Endothelial cell of hepatic sinusoid (primary cell): ENCODE results near the gene IFT80.

Experiments
- in situ Hi-C: cut with HindIII; loops from 2 replicates; pipeline ENCODE4 v1.10.0; 2017; ENCODE audit warnings: low sequenced_read_pairs

Gene IFT80

GRCh38 chr3:160401291-160402095, 2.5 kb upstream of the IFT80 start:
- in situ Hi-C loops: no loop called here

- in situ Hi-C loops: no loop called here
These were observed 1.7 kb upstream of the IFT80 start for GRCh38 chr3:160400702-160401150.

- in situ Hi-C loops: no loop called here
These were observed 1.1 kb upstream of the IFT80 start for GRCh38 chr3:160400030-160400701.

GRCh38 chr3:160398820-160399124, 253 bp downstream of the IFT80 start:
- in situ Hi-C loops: no loop called here

GRCh38 chr3:160395297-160395696, 3.7 kb downstream of the IFT80 start:
- in situ Hi-C loops: no loop called here

- in situ Hi-C loops: no loop called here
These were observed 5.0 kb downstream of the IFT80 start for GRCh38 chr3:160394009-160394392.

DNA sequence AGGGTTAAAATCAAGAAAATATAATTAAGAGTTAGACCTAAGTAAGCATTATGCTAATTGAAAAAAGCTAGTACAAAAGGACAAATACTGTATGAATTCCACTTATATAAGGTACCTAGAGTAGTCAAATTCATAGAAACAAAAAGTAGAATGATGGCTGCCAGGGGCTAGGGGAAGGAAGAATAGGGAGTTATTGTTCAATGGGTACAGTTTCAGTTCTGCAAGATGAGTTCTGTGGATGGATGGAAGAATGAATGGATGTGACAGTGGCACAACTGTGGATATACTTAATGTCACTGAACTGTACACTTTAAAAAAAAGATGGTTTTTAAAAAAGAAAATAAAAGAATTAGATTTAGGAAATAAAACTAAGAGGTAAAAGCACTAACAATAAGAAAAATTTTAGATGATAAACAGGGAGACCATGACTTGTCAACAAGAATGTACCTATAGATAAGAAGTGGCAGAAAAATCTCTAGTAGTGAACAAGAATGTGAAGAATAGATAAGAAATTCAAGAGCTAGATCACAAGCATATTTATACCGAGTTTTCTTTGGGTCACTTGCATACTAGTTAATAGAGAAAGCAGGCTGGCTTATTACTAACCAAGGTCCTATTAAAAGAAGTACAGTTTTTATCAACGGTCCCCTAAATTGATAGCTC, 5.5 kb downstream of the IFT80 start:
- in situ Hi-C loops: no loop called here

- in situ Hi-C loops: no loop called here
These were observed 6.2 kb downstream of the IFT80 start for GRCh38 chr3:160392798-160393197.

- in situ Hi-C loops: no loop called here
These were observed 8.4 kb downstream of the IFT80 start for GRCh38 chr3:160390565-160391138.

- in situ Hi-C loops: no loop called here
These were observed 14.2 kb downstream of the IFT80 start for GRCh38 chr3:160384639-160385318.

DNA sequence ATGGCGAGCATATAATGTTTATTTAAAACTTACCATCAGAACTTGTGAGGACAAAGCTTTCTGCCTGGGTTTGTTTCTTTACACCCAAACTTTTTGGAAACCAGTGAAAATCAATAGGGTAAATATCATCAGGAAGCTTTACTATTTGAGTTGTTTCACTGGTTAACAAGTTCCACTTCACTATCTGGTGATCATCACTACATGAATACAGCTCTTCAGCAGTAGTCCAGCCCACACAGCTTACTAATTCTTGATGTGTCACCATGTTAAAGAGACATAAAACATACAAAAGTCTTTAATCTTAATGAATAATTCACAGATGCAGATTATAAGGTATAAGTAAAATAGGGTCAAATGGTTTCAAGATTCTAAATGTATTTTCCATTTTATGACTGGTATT, 17.6 kb downstream of the IFT80 start:
- in situ Hi-C loops: no loop called here

- in situ Hi-C loops: no loop called here
These were observed 19.3 kb downstream of the IFT80 start for GRCh38 chr3:160379628-160380214.

GRCh38 chr3:160378331-160379109, 20.5 kb downstream of the IFT80 start:
- in situ Hi-C loops: no loop called here

DNA sequence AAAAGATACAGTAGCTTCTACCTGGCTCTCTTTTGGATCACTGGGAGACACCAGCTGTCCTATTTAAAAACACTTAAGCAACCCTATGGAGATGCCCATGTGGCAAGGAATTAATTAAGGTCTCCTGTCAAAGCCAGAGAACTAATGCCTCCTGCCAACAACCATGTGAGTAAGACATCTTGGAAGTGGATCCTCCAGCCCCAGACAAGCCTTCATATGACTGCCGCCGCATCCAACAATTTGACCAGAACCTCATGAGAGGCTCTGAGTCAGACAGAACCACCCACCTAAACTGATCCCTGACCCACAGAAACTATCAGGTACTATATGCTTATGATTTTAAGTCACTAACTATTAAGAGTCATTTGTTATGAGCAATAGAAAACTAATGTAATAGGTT, 22.3 kb downstream of the IFT80 start:
- in situ Hi-C loops: no loop called here

DNA sequence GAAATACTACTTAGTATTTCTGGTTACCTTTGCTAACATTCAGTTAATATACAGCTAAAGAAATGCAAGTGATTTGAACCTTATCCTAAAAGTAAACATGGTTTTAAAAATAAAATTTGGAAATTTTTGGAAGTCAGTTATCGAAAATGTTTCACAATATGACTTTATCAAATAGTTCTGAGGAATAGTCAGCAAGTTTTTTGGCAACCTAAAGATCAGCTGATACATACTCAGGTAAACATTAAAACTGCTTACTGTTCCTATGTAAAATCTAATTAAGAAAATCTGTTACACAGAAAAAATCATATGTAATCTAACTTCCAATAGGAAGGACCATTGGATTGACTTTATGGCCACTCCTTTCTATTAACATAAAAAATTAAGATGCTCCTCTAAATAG, 24.1 kb downstream of the IFT80 start:
- in situ Hi-C loops: no loop called here

- in situ Hi-C loops: no loop called here
These were observed 24.6 kb downstream of the IFT80 start for GRCh38 chr3:160374472-160374871.

DNA sequence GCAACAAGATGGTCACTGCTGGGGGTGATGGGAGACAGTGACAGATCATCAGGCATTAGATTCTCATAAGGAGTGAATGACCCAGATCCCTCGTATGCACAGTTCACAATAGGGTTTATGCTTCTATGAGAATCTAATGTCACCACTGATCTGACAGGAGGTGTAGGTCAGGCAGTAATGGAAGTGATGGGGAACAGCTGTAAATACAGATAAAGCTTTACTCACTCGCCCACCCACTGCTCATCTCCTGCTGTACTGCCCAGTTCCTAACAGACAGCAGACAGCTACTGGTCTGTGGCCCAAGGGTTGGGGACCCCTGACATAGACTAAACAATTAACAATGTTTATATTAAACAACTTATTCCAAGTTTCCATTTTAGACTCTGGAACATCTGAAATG, 25.4 kb downstream of the IFT80 start:
- in situ Hi-C loops: no loop called here

GRCh38 chr3:160372780-160373179, 26.2 kb downstream of the IFT80 start:
- in situ Hi-C loops: no loop called here

DNA sequence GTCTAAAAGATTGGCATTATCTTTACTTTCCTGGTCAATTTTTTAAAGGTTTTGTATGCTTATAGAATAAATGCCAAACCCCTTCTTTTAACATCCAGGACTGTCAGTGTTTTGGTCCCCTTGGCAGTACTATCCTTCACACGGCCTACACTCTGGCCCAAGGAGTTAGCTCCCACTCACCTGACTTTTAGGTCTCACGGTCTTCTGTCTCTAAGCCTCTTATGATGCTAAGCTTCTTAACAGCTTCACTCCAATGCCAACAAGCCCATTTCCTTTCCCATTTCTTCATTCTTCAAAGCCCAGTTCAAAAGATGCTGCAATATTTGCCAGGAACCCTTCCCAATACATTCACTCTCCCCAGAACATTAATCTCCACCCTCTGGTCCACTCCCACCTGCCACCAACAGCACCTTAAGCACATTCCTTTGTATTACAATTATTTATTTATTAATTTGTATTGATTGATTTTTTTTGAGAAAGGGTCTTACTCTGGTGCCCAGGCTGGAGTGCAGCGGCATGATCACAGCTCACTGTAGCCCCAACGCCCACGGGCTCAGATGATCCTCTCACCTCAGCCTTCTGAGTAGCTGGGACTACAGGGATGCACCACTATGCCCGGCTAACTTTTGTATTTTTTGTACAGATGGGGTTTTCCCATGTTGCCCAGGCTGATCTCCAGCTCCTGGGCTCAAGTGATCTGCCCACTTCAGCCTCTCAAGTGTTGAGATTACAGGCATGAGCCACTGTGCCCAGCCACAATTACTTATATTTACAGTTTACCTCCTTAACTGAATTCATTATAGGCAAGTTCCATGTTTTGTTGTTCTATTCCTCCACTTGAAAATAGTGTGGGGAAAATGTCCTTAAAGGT, 27.8 kb downstream of the IFT80 start:
- in situ Hi-C loops: no loop called here
